ENCODE results near the gene SYNE1.

The SYNE1 gene

DNA sequence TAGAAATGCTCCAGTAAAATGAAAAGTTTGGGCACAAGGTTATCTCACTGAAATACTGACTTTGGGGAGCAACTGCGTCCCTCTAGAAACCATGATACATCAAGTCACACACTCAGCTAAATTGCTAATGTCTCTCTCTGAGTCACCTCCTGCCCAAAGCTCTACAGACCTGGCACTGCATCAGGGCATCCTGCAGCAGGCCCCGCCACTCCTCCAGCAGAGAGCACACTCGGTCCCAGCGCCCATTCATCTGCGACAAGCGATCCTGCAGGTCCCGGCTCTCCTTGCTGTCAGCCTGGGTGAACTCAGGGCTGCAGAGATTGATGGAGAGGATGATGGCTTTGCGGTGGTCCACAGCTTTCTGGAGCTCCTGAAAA, 500.7 kb downstream of the SYNE1 start:
- no peak for TF ChIP-seq ZNF274 (IDR thresholded peaks at IDR 0.05; ENCODE audit: low read depth, low read length)
- H3K4me3 ChIP-seq (ENCODE audit: low read length): no peak overlapping the region

- TF ChIP-seq ZNF274 (IDR thresholded peaks at IDR 0.05; ENCODE audit: low read depth, low read length): no peak
- H3K4me3 ChIP-seq (ENCODE audit: low read length): no peak overlapping the region
These were observed 501.3 kb downstream of the SYNE1 start for GRCh38 chr6:152135755-152136448.

DNA sequence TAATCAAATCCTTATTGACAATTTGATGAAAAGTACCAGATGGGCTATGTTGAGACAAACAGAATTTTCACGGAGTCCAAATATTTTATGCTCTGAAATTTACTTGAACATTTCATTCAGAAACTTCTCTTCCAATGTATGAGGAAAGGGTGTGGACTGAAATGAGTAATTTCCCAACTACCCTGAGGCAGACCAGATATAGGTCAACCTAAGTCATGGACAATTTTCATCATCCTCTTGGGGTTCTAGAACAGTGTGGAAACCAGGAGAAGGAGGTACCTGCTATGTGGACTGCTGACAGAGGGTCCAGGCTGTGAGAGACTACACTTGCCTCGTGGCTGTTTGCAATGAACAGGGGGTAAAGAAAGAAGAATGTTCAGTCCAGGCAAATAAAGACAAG, 506.7 kb downstream of the SYNE1 start:
- H3K4me3 ChIP-seq (ENCODE audit: low read length): no peak overlapping the region
- no peak for TF ChIP-seq ZNF274 (IDR thresholded peaks at IDR 0.05; ENCODE audit: low read depth, low read length)

GRCh38 chr6:152129691-152130151, 507.4 kb downstream of the SYNE1 start:
- H3K4me3 ChIP-seq (ENCODE audit: low read length): no peak overlapping the region
- TF ChIP-seq ZNF274 (IDR thresholded peaks at IDR 0.05; ENCODE audit: low read depth, low read length): no peak

DNA sequence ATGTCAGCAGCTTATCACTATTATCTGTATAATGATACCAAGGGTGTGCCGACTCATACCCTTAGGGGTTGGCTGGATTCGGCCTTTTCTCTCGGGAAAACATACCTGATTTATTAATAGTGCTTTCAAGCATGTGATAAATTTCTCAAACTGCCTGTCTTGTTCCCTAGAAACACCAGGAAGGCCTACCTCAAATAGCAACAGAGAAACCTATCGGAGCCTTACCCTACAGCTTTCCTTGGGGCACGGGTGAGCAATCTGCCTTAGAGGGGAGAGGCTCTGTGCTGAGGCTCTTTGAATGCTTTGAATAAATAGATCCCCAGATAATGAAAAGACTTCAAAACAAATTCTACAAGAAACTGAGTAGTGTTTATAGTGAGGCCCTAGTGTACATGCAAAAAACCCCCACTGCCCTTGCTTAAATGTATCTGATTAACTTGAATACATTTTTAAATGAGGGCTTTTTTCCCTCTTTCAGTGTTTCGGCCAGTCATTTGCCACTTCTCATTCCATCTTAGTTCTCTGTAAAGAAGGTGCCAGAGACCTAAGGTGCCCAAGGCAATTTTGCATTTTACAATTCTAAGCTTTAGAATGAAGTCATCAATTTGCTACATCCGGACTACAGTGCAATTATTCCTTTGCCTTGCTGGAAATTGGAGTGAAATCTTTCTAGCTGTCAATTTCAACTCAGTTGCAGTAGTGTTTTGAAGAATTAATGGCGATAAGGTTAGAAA, 509.6 kb downstream of the SYNE1 start:
- TF ChIP-seq ZNF274 (IDR thresholded peaks at IDR 0.05; ENCODE audit: low read depth, low read length): no peak
- no peak overlapping the region for H3K4me3 ChIP-seq (ENCODE audit: low read length)

DNA sequence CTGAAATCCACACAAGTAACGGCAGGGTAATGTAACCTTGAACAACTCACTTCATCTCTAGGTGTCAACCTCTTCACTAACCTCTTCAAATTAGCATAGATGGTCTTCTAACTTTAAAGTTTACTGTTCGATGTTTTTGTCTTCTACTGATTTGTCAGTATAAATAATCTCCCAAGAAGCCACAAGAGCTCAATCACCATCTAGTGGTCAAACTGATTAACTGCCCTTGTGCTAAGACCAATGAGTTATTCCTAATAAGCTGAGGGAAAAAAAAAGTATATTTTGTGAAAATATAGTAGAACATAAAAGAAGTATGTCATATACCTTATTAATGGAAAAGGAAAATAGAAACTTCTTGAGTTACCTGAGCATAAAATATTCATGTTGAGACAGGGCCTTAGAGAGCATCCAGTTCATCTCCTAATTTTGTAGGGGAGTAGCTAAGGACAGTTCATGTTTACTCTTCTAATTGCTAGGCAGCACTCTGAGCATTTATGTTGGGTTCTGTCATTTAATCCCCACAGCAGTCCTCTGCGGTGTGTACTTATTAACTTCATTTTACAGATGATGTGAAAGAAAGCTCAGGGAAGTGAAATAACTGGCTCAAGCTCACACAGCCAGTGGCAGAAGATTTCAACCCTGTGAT, 512.6 kb downstream of the SYNE1 start:
- TF ChIP-seq ZNF274 (IDR thresholded peaks at IDR 0.05; ENCODE audit: low read depth, low read length): no peak
- H3K4me3 ChIP-seq (ENCODE audit: low read length): no peak overlapping the region

DNA sequence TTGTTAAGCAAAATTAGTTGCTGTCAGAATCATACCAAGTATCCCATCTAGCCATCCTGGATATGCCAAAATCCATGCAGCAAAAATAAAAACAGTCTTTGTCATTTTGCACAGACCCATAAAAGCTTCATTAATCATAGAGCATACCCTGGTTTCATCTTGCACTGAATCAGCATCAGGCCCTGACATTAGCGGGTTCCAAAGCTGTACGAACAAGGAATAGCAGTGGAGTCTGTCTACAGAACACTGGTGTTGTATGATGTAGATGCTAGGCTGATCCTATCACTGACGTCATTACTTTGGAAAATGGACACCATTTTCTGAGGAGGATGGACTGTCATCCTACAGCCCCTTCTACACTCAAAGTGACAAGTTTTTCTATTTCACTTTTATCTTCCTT, 514.1 kb downstream of the SYNE1 start:
- TF ChIP-seq ZNF274 (IDR thresholded peaks at IDR 0.05; ENCODE audit: low read depth, low read length): no peak
- no peak overlapping the region for H3K4me3 ChIP-seq (ENCODE audit: low read length)

DNA sequence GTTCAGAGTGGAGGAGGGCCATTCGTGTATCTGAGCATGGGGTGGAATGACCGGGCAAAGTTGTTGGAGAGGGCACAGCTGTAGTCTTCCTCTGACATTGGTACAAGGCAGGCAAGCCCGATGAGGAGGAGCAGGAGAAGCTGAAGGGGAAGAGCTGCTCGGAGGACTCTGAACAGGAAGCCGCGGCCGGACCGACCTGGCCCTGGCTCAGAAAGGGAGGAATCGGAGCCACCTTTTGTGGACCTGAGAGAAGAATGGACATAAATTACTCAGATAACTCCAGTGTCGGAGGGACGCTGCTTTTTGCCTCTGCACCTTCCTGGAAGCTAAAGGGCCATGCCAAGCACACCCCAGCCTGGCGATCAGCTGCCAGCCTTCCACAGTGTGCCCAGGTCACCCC, 514.7 kb downstream of the SYNE1 start:
- TF ChIP-seq ZNF274 (IDR thresholded peaks at IDR 0.05; ENCODE audit: low read depth, low read length): no peak
- no peak overlapping the region for H3K4me3 ChIP-seq (ENCODE audit: low read length)

DNA sequence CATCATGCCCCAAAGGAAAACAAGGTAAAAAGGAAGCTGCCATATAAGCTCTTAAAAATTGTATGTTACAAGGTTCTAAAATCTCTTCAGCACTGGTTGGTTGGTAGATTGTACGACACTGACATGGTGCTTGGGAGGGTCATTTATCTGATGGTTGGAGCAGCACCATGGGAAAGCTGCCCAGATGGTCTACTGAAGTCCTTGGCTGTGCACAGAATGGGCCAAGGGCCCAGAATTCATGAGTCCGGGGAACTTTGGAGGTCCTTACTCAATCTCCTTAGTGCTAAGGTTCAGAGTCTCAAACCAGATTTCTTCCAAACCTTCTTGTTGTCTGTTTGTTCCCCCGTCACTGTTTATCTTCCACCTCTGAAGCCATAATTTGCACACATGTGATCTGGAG, 515.3 kb downstream of the SYNE1 start:
- no peak for TF ChIP-seq ZNF274 (IDR thresholded peaks at IDR 0.05; ENCODE audit: low read depth, low read length)
- no peak overlapping the region for H3K4me3 ChIP-seq (ENCODE audit: low read length)

- H3K4me3 ChIP-seq (ENCODE audit: low read length): no peak overlapping the region
- no peak for TF ChIP-seq ZNF274 (IDR thresholded peaks at IDR 0.05; ENCODE audit: low read depth, low read length)
These were observed 517.3 kb downstream of the SYNE1 start for GRCh38 chr6:152119831-152120230.

DNA sequence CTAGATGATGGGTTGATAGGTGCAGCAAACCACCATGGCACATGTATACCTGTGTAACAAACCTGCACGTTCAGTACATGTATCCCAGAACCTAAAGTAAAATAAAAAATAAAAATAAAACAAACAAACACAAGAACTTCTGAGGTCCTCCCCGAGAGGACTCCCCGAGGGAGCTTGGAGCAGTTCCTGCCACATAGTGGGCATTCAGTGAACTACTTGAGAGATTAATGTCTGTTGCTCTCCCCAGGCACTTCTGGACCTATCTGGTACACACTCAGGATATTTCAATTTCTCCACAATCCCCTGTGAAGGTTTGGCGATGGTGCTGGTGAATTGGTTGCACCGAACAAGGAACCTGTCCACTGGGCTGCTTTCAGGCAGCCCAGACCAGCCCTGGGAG, 518.5 kb downstream of the SYNE1 start:
- TF ChIP-seq ZNF274 (IDR thresholded peaks at IDR 0.05; ENCODE audit: low read depth, low read length): no peak
- H3K4me3 ChIP-seq (ENCODE audit: low read length): no peak overlapping the region

DNA sequence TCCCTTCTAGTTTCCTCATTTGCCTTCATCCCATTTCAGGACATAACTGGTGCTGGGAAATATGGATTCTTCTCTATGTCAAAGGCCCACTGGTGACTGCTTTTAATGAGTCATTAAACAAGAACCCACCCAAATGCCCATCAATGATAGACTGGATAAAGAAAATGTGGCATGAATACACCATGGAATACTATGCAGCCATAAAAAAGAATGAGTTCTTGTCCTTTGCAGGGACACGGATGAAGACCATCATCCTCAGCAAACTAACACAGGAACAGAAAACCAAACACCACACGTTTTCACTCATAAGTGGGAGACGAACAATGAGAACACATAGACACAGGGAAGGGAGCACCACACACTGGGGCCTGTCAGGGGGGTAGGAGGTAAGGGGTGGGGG, 518.9 kb downstream of the SYNE1 start:
- H3K4me3 ChIP-seq (ENCODE audit: low read length): no peak overlapping the region
- TF ChIP-seq ZNF274 (IDR thresholded peaks at IDR 0.05; ENCODE audit: low read depth, low read length): no peak

DNA sequence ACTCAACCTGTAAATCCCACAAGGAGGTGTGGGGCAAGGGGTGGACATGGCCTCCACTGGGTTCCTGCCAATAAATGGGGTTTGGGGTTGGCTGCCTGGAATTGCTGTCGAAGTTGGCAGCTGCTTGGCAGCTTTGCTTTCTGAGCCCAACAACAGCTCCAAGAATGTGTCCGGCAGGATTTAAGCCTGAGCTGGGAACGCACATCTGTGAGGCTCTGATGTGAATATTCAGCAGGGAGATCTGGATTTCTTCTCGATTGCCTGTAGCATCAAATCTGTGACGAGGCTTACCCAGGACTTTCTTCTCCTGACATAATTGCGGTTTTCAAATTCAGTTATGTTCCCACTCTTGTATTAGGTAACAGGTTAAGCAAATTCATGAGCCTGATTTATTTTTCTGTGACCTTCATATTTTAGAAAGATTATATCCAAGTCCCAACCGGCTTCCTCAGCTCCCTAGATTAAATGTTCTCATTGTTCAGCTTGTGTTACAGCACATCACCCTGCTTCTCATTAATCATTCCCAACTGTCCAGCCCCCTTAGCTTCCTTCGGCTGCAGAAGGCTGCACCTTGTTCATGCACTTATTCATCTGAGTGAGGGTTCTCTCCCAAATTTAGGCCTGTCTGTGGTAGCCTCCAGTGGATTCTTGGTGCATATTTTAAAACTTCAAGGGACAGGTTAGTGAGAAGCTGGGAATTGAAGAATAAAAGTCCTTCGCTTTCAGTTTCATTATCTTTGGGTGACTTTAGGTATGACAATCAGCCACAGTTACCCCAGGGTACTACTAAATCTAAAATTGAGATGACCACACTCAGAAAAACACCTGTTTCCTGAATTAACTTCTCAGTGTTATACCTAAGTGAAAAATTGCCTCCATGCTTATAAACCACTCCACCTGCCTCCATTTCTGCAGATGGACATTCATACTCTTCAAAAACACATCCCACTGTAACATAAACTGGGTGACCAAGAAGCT, 519.7 kb downstream of the SYNE1 start:
- no peak overlapping the region for H3K4me3 ChIP-seq (ENCODE audit: low read length)
- no peak for TF ChIP-seq ZNF274 (IDR thresholded peaks at IDR 0.05; ENCODE audit: low read depth, low read length)

Data from GM08714 (cell line).